Esophagus (tissue), 2 donors: Measurements from ENCODE around the gene CHD1. TPM values are rescaled to one million over a fixed set of nuclear protein-coding genes. Genes with fewer than 3 reads are reported as not detected.

Experiments used
- H3K27ac ChIP-seq, 2 donors: one replicate each; pipeline ENCODE4 v1.5.1; 2013; ENCODE audit warnings: low read depth in 2 of 2, mild to moderate bottlenecking in 2 of 2, inconsistent platforms in 1 of 2, low read length in 1 of 2, moderate library complexity in 1 of 2
- H3K27me3 ChIP-seq, 2 donors: one replicate each; pipeline ENCODE4 v1.6.1; 2013; ENCODE audit warnings: low read length in 2 of 2, control low read depth in 1 of 2, mild to moderate bottlenecking in 1 of 2; ENCODE audit not compliant: insufficient read depth in 2 of 2, control insufficient read depth in 1 of 2
- H3K36me3 ChIP-seq, 2 donors: one replicate each; pipeline ENCODE4 v1.6.1; 2013; ENCODE audit warnings: low read length in 1 of 2; ENCODE audit not compliant: control insufficient read depth in 2 of 2, insufficient read depth in 2 of 2
- H3K4me1 ChIP-seq, 2 donors: one replicate each; pipeline ENCODE4 v1.6.1; 2013; ENCODE audit warnings: low read length in 1 of 2; ENCODE audit not compliant: control insufficient read depth in 2 of 2, insufficient read depth in 2 of 2
- H3K4me3 ChIP-seq, 2 donors: one replicate each; pipeline ENCODE4 v1.5.1; 2013; ENCODE audit warnings: low read length in 2 of 2, mild to moderate bottlenecking in 2 of 2, low read depth in 1 of 2, moderate library complexity in 1 of 2
- H3K9me3 ChIP-seq, 2 donors: one replicate each; pipeline ENCODE4 v1.6.1; 2013; ENCODE audit warnings: mild to moderate bottlenecking in 2 of 2, low read depth in 1 of 2, low read length in 1 of 2, moderate library complexity in 1 of 2; ENCODE audit not compliant: control insufficient read depth in 2 of 2, insufficient read depth in 1 of 2
- WGBS, 2 donors: extraction: QIAGEN DNeasy Blood & Tissue Kit; methylation state at CpG; one replicate each; pipeline ENCODE4 v1.1.7; 2013; 5-methylcytosine and 5-hydroxymethylcytosine counted together
- polyA plus RNA-seq, 2 donors: library from polyadenylated mRNA; stranded (reverse); fragments of 200-250 nt; gene quantifications; one replicate each; pipeline ENCODE4 v1.2.3, GENCODE V29; 2013
- donor health status: healthy with polysubstance abuse.
- donor health status: Bipolar disorder and iron deficiency.

The CHD1 gene
- polyA plus RNA-seq, 2 donors = 10.5 to 11.2 TPM

- WGBS, 2 donors = 88 to 95% methylated on average over 2 of the region's 2 CpGs
- H3K36me3 ChIP-seq = peaks cover 5 to 7% of the 10 kb centered on the region in 2 donors
- no peaks in the 10 kb centered on the region for H3K9me3 ChIP-seq
- H3K4me3 ChIP-seq = no peak overlapping the region
- no peak overlapping the region for H3K27ac ChIP-seq
- no peaks in the 10 kb centered on the region for H3K27me3 ChIP-seq
- H3K4me1 ChIP-seq = no peaks in the 10 kb centered on the region
These were observed 51.2 kb downstream of the CHD1 start for GRCh38 chr5:98877600-98877999.

GRCh38 chr5:98872674-98873073, 56.1 kb downstream of the CHD1 start:
- no peaks in the 10 kb centered on the region for H3K27me3 ChIP-seq
- WGBS, 2 donors = 79 to 81% methylated on average over 4 of the region's 4 CpGs
- no peaks in the 10 kb centered on the region for H3K9me3 ChIP-seq
- H3K4me3 ChIP-seq = no peak overlapping the region
- no peaks in the 10 kb centered on the region for H3K4me1 ChIP-seq
- H3K36me3 ChIP-seq = peaks cover 2 to 12% of the 10 kb centered on the region in 2 donors
- H3K27ac ChIP-seq = no peak overlapping the region

- H3K4me1 ChIP-seq = no peaks in the 10 kb centered on the region
- no peaks in the 10 kb centered on the region for H3K27me3 ChIP-seq
- no peaks in the 10 kb centered on the region for H3K9me3 ChIP-seq
- 72 to 81% methylated on average over 2 of the region's 2 CpGs for WGBS, 2 donors
- no peak overlapping the region for H3K4me3 ChIP-seq
- peaks cover 4 to 6% of the 10 kb centered on the region in 2 donors for H3K36me3 ChIP-seq
- H3K27ac ChIP-seq = no peak overlapping the region
These were observed 63.1 kb downstream of the CHD1 start for GRCh38 chr5:98865690-98866089.

- Histone ChIP-seq H3K27me3 (no peaks in the 10 kb centered on the region), H3K27ac (no peak overlapping the region), H3K36me3 (no peaks in the 10 kb centered on the region), H3K9me3 (no peaks in the 10 kb centered on the region), H3K4me3 (no peak overlapping the region), H3K4me1 (no peaks in the 10 kb centered on the region)
- WGBS, 2 donors = 35 to 39% methylated on average over 1 of the region's 1 CpG
These were observed 81.8 kb downstream of the CHD1 start for GRCh38 chr5:98847054-98847453.

- 72 to 76% methylated on average over 3 of the region's 3 CpGs for WGBS, 2 donors
- Histone ChIP-seq H3K27ac (no peak overlapping the region), H3K9me3 (no peaks in the 10 kb centered on the region), H3K36me3 (no peaks in the 10 kb centered on the region), H3K27me3 (no peaks in the 10 kb centered on the region), H3K4me3 (no peak overlapping the region), H3K4me1 (no peaks in the 10 kb centered on the region)
These were observed 82.3 kb downstream of the CHD1 start for GRCh38 chr5:98846520-98846919.

- H3K36me3 ChIP-seq = no peaks in the 10 kb centered on the region
- WGBS, 2 donors = 95 to 96% methylated on average over 8 of the region's 8 CpGs
- H3K27ac ChIP-seq = no peak overlapping the region
- no peak overlapping the region for H3K4me3 ChIP-seq
- no peaks in the 10 kb centered on the region for H3K9me3 ChIP-seq
- no peaks in the 10 kb centered on the region for H3K27me3 ChIP-seq
- no peaks in the 10 kb centered on the region for H3K4me1 ChIP-seq
These were observed 82.9 kb downstream of the CHD1 start for GRCh38 chr5:98845878-98846277.

GRCh38 chr5:98844865-98845264, 83.9 kb downstream of the CHD1 start:
- WGBS, 2 donors = 89 to 92% methylated on average over 6 of the region's 6 CpGs
- Histone ChIP-seq H3K27me3 (no peaks in the 10 kb centered on the region), H3K9me3 (no peaks in the 10 kb centered on the region), H3K36me3 (no peaks in the 10 kb centered on the region), H3K27ac (no peak overlapping the region), H3K4me1 (no peaks in the 10 kb centered on the region), H3K4me3 (no peak overlapping the region)

- H3K9me3 ChIP-seq = no peaks in the 10 kb centered on the region
- H3K27ac ChIP-seq = no peak overlapping the region
- no peaks in the 10 kb centered on the region for H3K36me3 ChIP-seq
- peaks cover 2 to 3% of the 10 kb centered on the region in 2 donors for H3K4me1 ChIP-seq
- H3K27me3 ChIP-seq = no peaks in the 10 kb centered on the region
- WGBS, 2 donors = 96 to 100% methylated on average over 3 of the region's 3 CpGs
- H3K4me3 ChIP-seq = no peak overlapping the region
These were observed 85.3 kb downstream of the CHD1 start for GRCh38 chr5:98843481-98843880.

GRCh38 chr5:98840946-98841345, 87.9 kb downstream of the CHD1 start:
- H3K36me3 ChIP-seq = no peaks in the 10 kb centered on the region
- no peak overlapping the region for H3K27ac ChIP-seq
- 80 to 94% methylated on average over 1 of the region's 1 CpG for WGBS, 2 donors
- H3K4me1 ChIP-seq = peaks cover 3 to 6% of the 10 kb centered on the region in 2 donors
- H3K9me3 ChIP-seq = no peaks in the 10 kb centered on the region
- H3K27me3 ChIP-seq = no peaks in the 10 kb centered on the region
- no peak overlapping the region for H3K4me3 ChIP-seq

- H3K9me3 ChIP-seq = no peaks in the 10 kb centered on the region
- no peaks in the 10 kb centered on the region for H3K27me3 ChIP-seq
- peaks cover 3 to 6% of the 10 kb centered on the region in 2 donors for H3K4me1 ChIP-seq
- no peak overlapping the region for H3K27ac ChIP-seq
- H3K4me3 ChIP-seq = peak overlapping the region in 1 of 2 donors; percentile 3
- 57 to 61% methylated on average over 36 to 42 of the region's 42 CpGs for WGBS, 2 donors
- H3K36me3 ChIP-seq = no peaks in the 10 kb centered on the region
These were observed 89.1 kb downstream of the CHD1 start for GRCh38 chr5:98839469-98840383.
